NCI-H69 (cell line): ENCODE results near the gene IL1RAPL1.

Experiments
- DNase-seq: peaks from one replicate; lab custom pipeline; 2025; lab: John Stamatoyannopoulos, UW

The IL1RAPL1 gene

GRCh38 chrX:29531336-29531735, 944.1 kb downstream of the IL1RAPL1 start:
- DNase-seq = no peak

GRCh38 chrX:29535212-29536162, 948.2 kb downstream of the IL1RAPL1 start:
- DNase-seq = no peak

GRCh38 chrX:29541038-29541437, 953.8 kb downstream of the IL1RAPL1 start:
- DNase-seq = no peak

- DNase-seq = no peak
Observed at GRCh38 chrX:29542152-29542551, 954.9 kb downstream of the IL1RAPL1 start.

- DNase-seq = no peak
Observed at GRCh38 chrX:29545878-29546277, 958.6 kb downstream of the IL1RAPL1 start.

- no peak for DNase-seq
Observed at GRCh38 chrX:29547877-29548276, 960.6 kb downstream of the IL1RAPL1 start.

- DNase-seq = no peak
Observed at GRCh38 chrX:29553542-29553941, 966.3 kb downstream of the IL1RAPL1 start.

GRCh38 chrX:29555465-29556091, 968.3 kb downstream of the IL1RAPL1 start:
- no peak for DNase-seq

GRCh38 chrX:29560065-29560464, 972.8 kb downstream of the IL1RAPL1 start:
- no peak for DNase-seq

- DNase-seq = no peak
Observed at GRCh38 chrX:29561417-29561816, 974.2 kb downstream of the IL1RAPL1 start.

GRCh38 chrX:29580560-29580959, 993.3 kb downstream of the IL1RAPL1 start:
- no peak for DNase-seq

GRCh38 chrX:29581223-29581622, 994.0 kb downstream of the IL1RAPL1 start:
- no peak for DNase-seq

GRCh38 chrX:29587107-29587506, 999.9 kb downstream of the IL1RAPL1 start:
- DNase-seq = no peak

- DNase-seq = no peak
Observed at GRCh38 chrX:29590921-29591320, 1003.7 kb downstream of the IL1RAPL1 start.

GRCh38 chrX:29604381-29604780, 1017.1 kb downstream of the IL1RAPL1 start:
- DNase-seq = no peak

GRCh38 chrX:29617276-29617675, 1030.0 kb downstream of the IL1RAPL1 start:
- DNase-seq = no peak

GRCh38 chrX:29617725-29618124, 1030.5 kb downstream of the IL1RAPL1 start:
- no peak for DNase-seq

- DNase-seq = no peak
Observed at GRCh38 chrX:29627833-29628232, 1040.6 kb downstream of the IL1RAPL1 start.

- no peak for DNase-seq
Observed at GRCh38 chrX:29634516-29634915, 1047.3 kb downstream of the IL1RAPL1 start.

- DNase-seq = no peak
Observed at GRCh38 chrX:29636331-29636730, 1049.1 kb downstream of the IL1RAPL1 start.

GRCh38 chrX:29640106-29640505, 1052.9 kb downstream of the IL1RAPL1 start:
- no peak for DNase-seq

- no peak for DNase-seq
Observed at GRCh38 chrX:29641461-29641860, 1054.2 kb downstream of the IL1RAPL1 start.

GRCh38 chrX:29643181-29643580, 1055.9 kb downstream of the IL1RAPL1 start:
- no peak for DNase-seq
